IPS-20b (cell line): Measurements from ENCODE around the gene CYP1A2.
A peak's percentile ranks its signal among the peaks of the same experiment; 100 is the strongest.

ENCODE experiments used
- H3K27ac ChIP-seq: one replicate; pipeline ENCODE4 v1.5.1; 2013; ENCODE audit warnings: low read length
- H3K27me3 ChIP-seq: 2 replicates; pipeline ENCODE4 v1.6.1; 2013; ENCODE audit warnings: mild to moderate bottlenecking, low read length, inconsistent platforms; ENCODE audit not compliant: insufficient read depth
- H3K36me3 ChIP-seq: 2 replicates; pipeline ENCODE4 v1.6.1; 2013; ENCODE audit warnings: low read depth, mild to moderate bottlenecking, inconsistent platforms, low read length, moderate library complexity; ENCODE audit not compliant: insufficient read depth
- H3K4me1 ChIP-seq: 2 replicates; pipeline ENCODE4 v1.6.1; 2013; ENCODE audit warnings: mild to moderate bottlenecking, control low read depth, inconsistent platforms, low read length, moderate library complexity; ENCODE audit not compliant: insufficient read depth
- H3K4me3 ChIP-seq: 2 replicates; pipeline ENCODE4 v1.5.1; 2013; ENCODE audit warnings: mild to moderate bottlenecking, low read length, inconsistent platforms
- H3K9ac ChIP-seq: 2 replicates; pipeline ENCODE4 v1.6.1; 2013; ENCODE audit warnings: low read depth, mild to moderate bottlenecking, inconsistent platforms, low read length, moderate library complexity
- H3K9me3 ChIP-seq: 2 replicates; pipeline ENCODE4 v1.6.1; 2013; ENCODE audit warnings: mild to moderate bottlenecking, low read depth, low read length, inconsistent platforms; ENCODE audit not compliant: insufficient read depth

Gene CYP1A2

GRCh38 chr15:74748322-74748946 is at the start of gene CYP1A2:
CYP1A2 (plus strand) TSS chr15:74748845; CDS start chr15:74749739, 894 bp downstream.
- Histone ChIP-seq H3K4me3 (no peak within 1 kb of the TSS), H3K4me1 (no peaks in the 10 kb centered on the region; the same call in 1 of the 2 replicates), H3K9me3 (no peaks in the 10 kb centered on the region), H3K27ac (no peak within 1 kb of the TSS), H3K9ac (no peak within 1 kb of the TSS), H3K27me3 (peaks cover 11% of the 10 kb centered on the region), H3K36me3 (no peaks in the 10 kb centered on the region)

- Histone ChIP-seq H3K36me3 (no peaks in the 10 kb centered on the region), H3K9ac (no peak overlapping the region), H3K27ac (no peak overlapping the region), H3K4me3 (no peak overlapping the region), H3K4me1 (no peaks in the 10 kb centered on the region), H3K27me3 (peaks cover 17% of the 10 kb centered on the region), H3K9me3 (no peaks in the 10 kb centered on the region)
Measured at GRCh38 chr15:74709011-74709410, 39.6 kb upstream of the CYP1A2 start.

GRCh38 chr15:74709892-74710291 is 38.8 kb upstream of the CYP1A2 start:
- no peaks in the 10 kb centered on the region for H3K4me1 ChIP-seq
- no peak overlapping the region for H3K27ac ChIP-seq
- peaks cover 15% of the 10 kb centered on the region for H3K27me3 ChIP-seq
- H3K9me3 ChIP-seq: no peaks in the 10 kb centered on the region
- H3K36me3 ChIP-seq: no peaks in the 10 kb centered on the region
- no peak overlapping the region for H3K4me3 ChIP-seq
- H3K9ac ChIP-seq: no peak overlapping the region

GRCh38 chr15:74710319-74711094 is 38.1 kb upstream of the CYP1A2 start:
- Histone ChIP-seq H3K4me1 (no peaks in the 10 kb centered on the region), H3K4me3 (no peak overlapping the region), H3K9me3 (no peaks in the 10 kb centered on the region), H3K36me3 (no peaks in the 10 kb centered on the region), H3K9ac (no peak overlapping the region), H3K27me3 (peaks cover 15% of the 10 kb centered on the region), H3K27ac (no peak overlapping the region)

- H3K4me1 ChIP-seq: no peaks in the 10 kb centered on the region
Measured at GRCh38 chr15:74712311-74712710, 36.3 kb upstream of the CYP1A2 start.

GRCh38 chr15:74716651-74717050 is 32.0 kb upstream of the CYP1A2 start:
- H3K4me3 ChIP-seq: no peak overlapping the region
- no peaks in the 10 kb centered on the region for H3K36me3 ChIP-seq
- no peaks in the 10 kb centered on the region for H3K4me1 ChIP-seq
- 0 out of 2 replicates have a peak, but pooled peaks cover 4% of the 10 kb centered on the region for H3K27me3 ChIP-seq
- H3K9ac ChIP-seq: no peak overlapping the region
- H3K27ac ChIP-seq: no peak overlapping the region
- no peaks in the 10 kb centered on the region for H3K9me3 ChIP-seq

More at GRCh38 chr15:74712311-74712710, 36.3 kb upstream of the CYP1A2 start:
- Histone ChIP-seq H3K9me3 (no peaks in the 10 kb centered on the region), H3K27ac (no peak overlapping the region), H3K9ac (no peak overlapping the region), H3K36me3 (no peaks in the 10 kb centered on the region), H3K4me3 (no peak overlapping the region), H3K27me3 (peaks cover 15% of the 10 kb centered on the region; the same call in 1 of the 2 replicates)

GRCh38 chr15:74722591-74722990 is 26.1 kb upstream of the CYP1A2 start:
- Histone ChIP-seq H3K27ac (no peak overlapping the region), H3K4me1 (no peaks in the 10 kb centered on the region; the same call in 1 of the 2 replicates), H3K9ac (no peak overlapping the region), H3K4me3 (no peak overlapping the region), H3K36me3 (no peaks in the 10 kb centered on the region), H3K27me3 (peaks cover 47% of the 10 kb centered on the region), H3K9me3 (no peaks in the 10 kb centered on the region)

GRCh38 chr15:74723187-74723586 is 25.5 kb upstream of the CYP1A2 start:
- no peaks in the 10 kb centered on the region for H3K36me3 ChIP-seq
- no peak overlapping the region for H3K4me3 ChIP-seq
- H3K9ac ChIP-seq: no peak overlapping the region
- no peak overlapping the region for H3K27ac ChIP-seq
- no peaks in the 10 kb centered on the region for H3K9me3 ChIP-seq
- H3K27me3 ChIP-seq: peaks cover 53% of the 10 kb centered on the region
- H3K4me1 ChIP-seq: no peaks in the 10 kb centered on the region; the same call in 1 of the 2 replicates

- Histone ChIP-seq H3K9me3 (no peaks in the 10 kb centered on the region), H3K9ac (no peak overlapping the region), H3K36me3 (no peaks in the 10 kb centered on the region), H3K4me1 (no peaks in the 10 kb centered on the region; the same call in 1 of the 2 replicates), H3K4me3 (no peak overlapping the region), H3K27me3 (peaks cover 53% of the 10 kb centered on the region), H3K27ac (no peak overlapping the region)
Measured at GRCh38 chr15:74723754-74724334, 24.8 kb upstream of the CYP1A2 start.

GRCh38 chr15:74724570-74725224 is 23.9 kb upstream of the CYP1A2 start:
- Histone ChIP-seq H3K4me3 (no peak overlapping the region), H3K27me3 (peaks cover 53% of the 10 kb centered on the region), H3K36me3 (no peaks in the 10 kb centered on the region), H3K9ac (no peak overlapping the region), H3K4me1 (no peaks in the 10 kb centered on the region; the same call in 1 of the 2 replicates), H3K9me3 (no peaks in the 10 kb centered on the region), H3K27ac (no peak overlapping the region)

GRCh38 chr15:74725225-74725774 is 23.3 kb upstream of the CYP1A2 start, which contains the start of gene CYP1A1:
CYP1A1 (minus strand) TSS chr15:74725528; CDS start chr15:74723097, 2,431 bp downstream.
- Histone ChIP-seq H3K36me3 (no peaks in the 10 kb centered on the region), H3K4me3 (peak within 1 kb of the TSS; percentile 76), H3K4me1 (no peaks in the 10 kb centered on the region; the same call in 1 of the 2 replicates), H3K27ac (no peak within 1 kb of the TSS), H3K9ac (peak within 1 kb of the TSS; percentile 51), H3K9me3 (no peaks in the 10 kb centered on the region), H3K27me3 (peaks cover 53% of the 10 kb centered on the region)
